K562 (cell line): ENCODE results near the gene NMT1. TPM values are rescaled to one million over a fixed set of nuclear protein-coding genes. Genes with fewer than 3 reads are reported as not detected.

ENCODE experiments used
- ATAC-seq: fragments of 200-7000 bp; cut with Tn5 transposase; 3 replicates; pipeline ENCODE4 v1.9.1; 2020; ENCODE audit warnings: moderate library complexity
- BruUV-seq: library from RNA; stranded (reverse); fragments of 400-500 nt; replicated peaks from 2 replicates; lab custom pipeline; 2021; lab: Mats Ljungman, UMichigan
- CTCF ChIA-PET: fragments of 300-600 bp; formaldehyde crosslinking; extraction: SDS; loops from one replicate; lab custom pipeline; 2021; ENCODE audit warnings: low intra/inter-chr PET ratio; lab: Yijun Ruan, JAX
- POLR2A ChIA-PET: fragments of 300-600, 350-650 bp; sonication (Branson Sonifier 250); formaldehyde crosslinking; extraction: SDS; loops from one replicate; lab custom pipeline; 2021; ENCODE audit warnings: antibody characterized with exemption, inconsistent platforms; lab: Yijun Ruan, JAX
- DNase-seq, 4 experiments: peaks; one replicate each; pipeline versions ENCODE4 v3.0.0 to v3.0.0-alpha.2; 2011 to 2018; ENCODE audit warnings: low spot score in 3 of 4, mixed read lengths in 3 of 4; ENCODE audit errors: extremely low read depth in 1 of 4
- FAIRE-seq: peaks from 2 replicates; lab custom pipeline; 2011; peaks lifted over from hg19 to GRCh38; lab: Jason Lieb, UNC
- H2AFZ ChIP-seq: 2 replicates; pipeline ENCODE4 v1.6.0; 2011; ENCODE audit warnings: low read depth, low read length, control low read depth, inconsistent platforms
- H3K27ac ChIP-seq: fragments of 200-600 bp; 3 replicates; pipeline ENCODE4 v1.8.0; 2011; ENCODE audit warnings: low read depth, mild to moderate bottlenecking, control low read depth, inconsistent platforms, low read length, moderate library complexity, mixed read lengths; ENCODE audit errors: extremely low read depth
- H3K27me3 ChIP-seq, 2 experiments: fragments of 300-600 bp in 1 of 2; 2 replicates in 1 of 2; 3 replicates in 1 of 2; pipeline versions ENCODE4 v1.6.0 to v1.8.0; 2011; ENCODE audit warnings: inconsistent platforms in 2 of 2, low read length in 2 of 2, mild to moderate bottlenecking in 1 of 2, mixed read lengths in 1 of 2, moderate library complexity in 1 of 2; ENCODE audit not compliant: control insufficient read depth in 2 of 2, insufficient read depth in 2 of 2
- H3K36me3 ChIP-seq: fragments of 300-600 bp; 3 replicates; pipeline ENCODE4 v1.8.0; 2011; ENCODE audit warnings: mild to moderate bottlenecking, low read length, inconsistent platforms; ENCODE audit not compliant: control insufficient read depth, insufficient read depth
- H3K4me1 ChIP-seq, 2 experiments: fragments of 200-600 bp in 1 of 2; replicated peaks in 1 of 2; 2 replicates in 1 of 2; 3 replicates in 1 of 2; pipeline versions ENCODE4 v1.5.1 to v1.8.0; 2011; ENCODE audit warnings: inconsistent platforms in 2 of 2, low read length in 2 of 2, mild to moderate bottlenecking in 1 of 2, mixed read lengths in 1 of 2, moderate library complexity in 1 of 2; ENCODE audit not compliant: control insufficient read depth in 2 of 2, insufficient read depth in 2 of 2
- H3K4me2 ChIP-seq: 2 replicates; pipeline ENCODE4 v1.6.1; 2011; ENCODE audit warnings: low read length, control low read depth, inconsistent platforms, mixed read lengths; ENCODE audit not compliant: insufficient read depth
- H3K4me3 ChIP-seq: fragments of 200-600 bp; sonication (generic), shearing (Covaris generic); 2 replicates; pipeline ENCODE4 v1.5.1; 2016; ENCODE audit warnings: control low read depth, inconsistent platforms
- H3K79me2 ChIP-seq: fragments of 200-600 bp; 3 replicates; pipeline ENCODE4 v1.8.0; 2011; ENCODE audit warnings: low read length, inconsistent platforms; ENCODE audit not compliant: control insufficient read depth, insufficient read depth
- H3K9ac ChIP-seq, 2 experiments: 2 replicates each; pipeline versions ENCODE4 v1.6.0 to v1.6.1; 2011; ENCODE audit warnings: low read depth in 2 of 2, low read length in 2 of 2, control low read depth in 1 of 2, inconsistent platforms in 1 of 2, mild to moderate bottlenecking in 1 of 2, mixed read lengths in 1 of 2; ENCODE audit not compliant: insufficient read depth in 1 of 2
- H3K9me1 ChIP-seq: one replicate; pipeline ENCODE4 v1.6.0; 2011; ENCODE audit warnings: inconsistent platforms, mild to moderate bottlenecking, low read length, moderate library complexity; ENCODE audit not compliant: control insufficient read depth, insufficient read depth
- H3K9me3 ChIP-seq: replicated peaks from 2 replicates; pipeline ENCODE4 v1.5.1; 2011; ENCODE audit warnings: low read depth, low read length, inconsistent platforms; ENCODE audit not compliant: control insufficient read depth, insufficient read depth
- H4K20me1 ChIP-seq: replicated peaks from 2 replicates; pipeline ENCODE4 v1.6.1; 2011; ENCODE audit warnings: low read length, inconsistent platforms, mixed read lengths; ENCODE audit not compliant: control insufficient read depth, insufficient read depth
- ZBTB33 ChIP-seq: sonication (generic); formaldehyde crosslinking; IDR thresholded peaks from 2 replicates; pipeline ENCODE4 v1.8.1; 2023; ENCODE audit warnings: mild to moderate bottlenecking, missing genetic modification reagents
- ZNF57 ChIP-seq: fragments of 450-650 bp; formaldehyde crosslinking; IDR thresholded peaks from 2 replicates; pipeline ENCODE4 v1.4.0; 2020; ENCODE audit warnings: mild to moderate bottlenecking, moderate library complexity
- WGBS: fragments of 100-300 bp; shearing (Covaris generic); methylation state at CpG from one replicate; pipeline ENCODE4 v1.1.6; 2016; ENCODE audit warnings: low coverage, mixed read lengths; ENCODE audit not compliant: insufficient coverage; ENCODE audit errors: missing lambda C conversion rate; 5-methylcytosine and 5-hydroxymethylcytosine counted together
- in situ Hi-C: fragments of 300-500 bp; cut with MboI; formaldehyde crosslinking; loops from 4 replicates; pipeline ENCODE4 v1.15.0; 2018; ENCODE audit warnings: inconsistent platforms, mixed read lengths
- intact Hi-C: fragments of 100-400 bp; cut with micrococcal nuclease; formaldehyde crosslinking; loops from 2 replicates; pipeline ENCODE4 v1.14.2; 2022
- polyA plus RNA-seq, 8 experiments: library from polyadenylated mRNA; depleted of rRNA in 4 of 8; stranded (reverse) in 5 of 8; unstranded in 3 of 8; fragments of >200 nt; fragmentation: Nextera tagmentation in 2 of 8; fragmentation: Illumina TruSeq in 1 of 8; extraction: Ambion mirVana in 2 of 8; extraction: Trizol in 1 of 8; gene quantifications; 2 replicates each; pipeline versions ENCODE4 v1.2.1 to v1.2.3, GENCODE V29; 2011 to 2014; ENCODE audit warnings: inconsistent platforms in 1 of 8, missing spikeins in 1 of 8
- total RNA-seq, 7 experiments: library from RNA; depleted of rRNA in 6 of 7; stranded (reverse); fragments of >200 nt in 6 of 7; fragmentation: Illumina TruSeq in 2 of 7; extraction: Trizol in 2 of 7; gene quantifications; 2 replicates each; pipeline versions ENCODE4 v1.2.1 to v1.2.3, GENCODE V29; 2011 to 2021; ENCODE audit warnings: low replicate concordance in 1 of 7

Gene NMT1
- total and polyA plus RNA-seq, 9 of the 15 experiments (the other 6 are each of a cell fraction or from before 2014, with no cell fraction given) = 86.7 to 569 (median 213) TPM

- H3K27ac ChIP-seq = no peak overlapping the region
- in situ Hi-C loops (no loop called here), intact Hi-C loops (loop anchor here (10.0 kb wide), 1 partner anchor 106 kb away; no protein-coding TSS in a partner anchor)
- H3K9me3 ChIP-seq = no peaks in the 10 kb centered on the region
- WGBS = 92% methylated on average over 16 of the region's 45 CpGs
- H3K27me3 ChIP-seq = no peaks in the 10 kb centered on the region
- BruUV-seq = no TSS peak
- POLR2A ChIA-PET = no interaction called here
- peak; percentile 93 for TF ChIP-seq ZBTB33 (CRISPR knock-in tag)
- no peak for TF ChIP-seq ZNF57 (CRISPR knock-in tag)
- H3K4me2 ChIP-seq = no peak overlapping the region
- H4K20me1 ChIP-seq = no peaks in the 10 kb centered on the region
- no peak overlapping the region for H2AFZ ChIP-seq
- H3K4me1 ChIP-seq = peaks cover 22 to 47% of the 10 kb centered on the region in 2 experiments
- H3K79me2 ChIP-seq = no peaks in the 10 kb centered on the region; the same call in 2 of the 3 replicates
- FAIRE-seq (no peak), ATAC-seq (no peak), DNase-seq (no peak)
- 0 out of 4 replicates have a peak overlapping the region, but pooled peaks of 1 of the 2 experiments have one; percentile 29 for H3K9ac ChIP-seq
- no peaks in the 10 kb centered on the region for H3K36me3 ChIP-seq
- no peaks in the 10 kb centered on the region for H3K9me1 ChIP-seq
- no peak overlapping the region for H3K4me3 ChIP-seq
- CTCF ChIA-PET = no interaction called here
Measured at GRCh38 chr17:45121055-45121454, 59.9 kb downstream of the NMT1 start.
